22Rv1 (cell line): ENCODE data around the gene SPINDOC.

ENCODE experiments used
- H3K27ac ChIP-seq: fragments of 450-650 bp; 2 replicates; pipeline ENCODE4 v1.5.1; 2017
- CTCF ChIP-seq: fragments of 450-650 bp; IDR thresholded peaks from 2 replicates; pipeline ENCODE4 v1.5.1; 2017; ENCODE audit warnings: mild to moderate bottlenecking
- ZFX ChIP-seq: fragments of 450-650 bp; IDR thresholded peaks from 2 replicates; pipeline ENCODE4 v1.6.1; 2017; ENCODE audit warnings: antibody characterized with exemption, borderline replicate concordance

Gene SPINDOC

GRCh38 chr11:63775191-63775590, 38.1 kb upstream of the SPINDOC start:
- TF ChIP-seq ZFX (no peak), CTCF (no peak)
- no peak overlapping the region for H3K27ac ChIP-seq

- H3K27ac ChIP-seq = no peak overlapping the region
- no peak for TF ChIP-seq CTCF
- no peak for TF ChIP-seq ZFX
These were observed 34.2 kb upstream of the SPINDOC start for GRCh38 chr11:63779039-63779438.

DNA sequence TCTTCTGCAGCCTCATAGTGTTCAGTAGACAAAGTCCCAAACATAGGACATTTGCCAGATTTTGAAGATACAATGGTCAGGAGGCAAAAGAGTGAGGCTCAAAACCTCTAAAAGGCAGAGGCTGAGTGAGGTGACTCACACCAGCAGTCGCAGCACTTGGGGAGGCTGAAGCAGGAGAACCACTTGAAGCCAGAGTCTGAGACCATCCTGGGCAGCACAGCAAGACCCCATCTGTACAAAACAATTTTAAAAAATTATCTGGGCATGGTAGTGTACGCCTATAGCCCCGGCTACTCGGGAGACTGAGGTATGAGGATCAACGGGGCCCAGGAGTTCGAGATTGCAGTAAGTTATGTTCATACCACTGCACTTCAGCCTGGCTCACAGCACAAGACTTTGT, 30.5 kb upstream of the SPINDOC start:
- H3K27ac ChIP-seq = no peak overlapping the region
- TF ChIP-seq CTCF (no peak), ZFX (no peak)

GRCh38 chr11:63783925-63784592, 29.2 kb upstream of the SPINDOC start:
- no peak overlapping the region for H3K27ac ChIP-seq
- TF ChIP-seq CTCF (no peak), ZFX (no peak)

DNA sequence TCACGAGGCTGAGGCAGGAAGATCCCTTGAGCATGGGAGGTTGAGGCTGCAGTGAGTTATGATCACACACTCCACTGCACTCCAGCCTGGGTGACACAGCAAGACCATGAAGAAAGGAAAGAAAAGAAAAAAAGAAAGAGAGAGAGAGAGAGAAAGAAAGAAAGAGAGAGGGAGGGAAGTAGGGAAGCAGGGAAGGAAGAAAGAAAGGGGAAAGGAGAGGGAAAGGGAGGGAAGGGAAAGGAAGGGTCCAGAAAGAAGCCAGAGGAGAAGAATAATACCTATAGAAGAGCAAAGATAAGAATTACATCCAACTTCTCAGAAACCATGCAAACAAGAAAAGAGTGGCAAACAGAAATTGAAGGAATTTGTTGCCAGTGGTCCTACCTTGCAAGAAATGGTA, 27.4 kb upstream of the SPINDOC start:
- H3K27ac ChIP-seq = no peak overlapping the region
- TF ChIP-seq CTCF (no peak), ZFX (no peak)

DNA sequence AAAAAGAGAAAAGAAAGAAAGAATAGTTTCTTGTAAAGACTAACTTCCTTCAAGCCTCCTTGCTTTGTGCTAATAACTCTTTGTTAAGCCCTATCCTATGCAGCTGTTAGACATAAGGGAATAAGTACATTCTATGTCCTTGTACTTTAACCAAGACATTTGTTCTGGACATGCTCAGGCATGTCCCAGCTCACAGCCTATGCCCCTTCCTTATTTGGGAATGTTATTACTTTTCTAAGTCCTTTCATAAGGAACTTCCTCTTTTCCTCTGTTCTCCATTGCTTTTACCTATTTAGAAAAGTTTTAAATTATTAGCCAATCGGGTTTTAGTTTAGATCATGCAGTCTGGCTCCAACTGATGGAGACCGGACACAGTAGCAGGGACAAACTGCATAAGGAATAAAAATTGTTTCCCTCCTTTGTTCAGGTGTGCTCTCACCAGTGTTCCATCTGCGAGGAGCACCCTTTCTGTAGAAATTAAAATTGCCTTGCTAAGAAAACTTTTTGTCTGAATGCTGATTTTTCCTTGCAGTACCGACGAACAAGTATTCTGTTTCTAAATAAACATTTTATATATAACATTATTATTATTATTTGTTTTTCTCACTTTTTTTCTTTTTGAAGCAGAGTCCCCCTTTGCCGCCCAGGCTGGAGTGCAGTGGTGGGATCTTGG, 21.6 kb upstream of the SPINDOC start:
- no peak for TF ChIP-seq CTCF
- no peak for TF ChIP-seq ZFX
- H3K27ac ChIP-seq = no peak overlapping the region

- H3K27ac ChIP-seq = no peak overlapping the region
- no peak for TF ChIP-seq CTCF
These were observed 20.1 kb upstream of the SPINDOC start for GRCh38 chr11:63793161-63793560.
